D721Med (cell line): Measurements from ENCODE around the gene SMIM31.

Source experiments
- DNase-seq: peaks from one replicate; pipeline ENCODE4 v3.0.0; 2011; ENCODE audit warnings: low spot score; ENCODE audit not compliant: insufficient read length
- FAIRE-seq: peaks from 2 replicates; lab custom pipeline; 2011; peaks lifted over from hg19 to GRCh38; lab: Jason Lieb, UNC
- TF ChIP-seq, protein P1 (sequence below): IDR thresholded peaks from 2 replicates; pipeline ENCODE4 v1.5.1; 2012; ENCODE audit warnings: mild to moderate bottlenecking, control low read depth; ENCODE audit not compliant: insufficient read depth; ENCODE audit errors: missing control alignments

The SMIM31 gene

DNA sequence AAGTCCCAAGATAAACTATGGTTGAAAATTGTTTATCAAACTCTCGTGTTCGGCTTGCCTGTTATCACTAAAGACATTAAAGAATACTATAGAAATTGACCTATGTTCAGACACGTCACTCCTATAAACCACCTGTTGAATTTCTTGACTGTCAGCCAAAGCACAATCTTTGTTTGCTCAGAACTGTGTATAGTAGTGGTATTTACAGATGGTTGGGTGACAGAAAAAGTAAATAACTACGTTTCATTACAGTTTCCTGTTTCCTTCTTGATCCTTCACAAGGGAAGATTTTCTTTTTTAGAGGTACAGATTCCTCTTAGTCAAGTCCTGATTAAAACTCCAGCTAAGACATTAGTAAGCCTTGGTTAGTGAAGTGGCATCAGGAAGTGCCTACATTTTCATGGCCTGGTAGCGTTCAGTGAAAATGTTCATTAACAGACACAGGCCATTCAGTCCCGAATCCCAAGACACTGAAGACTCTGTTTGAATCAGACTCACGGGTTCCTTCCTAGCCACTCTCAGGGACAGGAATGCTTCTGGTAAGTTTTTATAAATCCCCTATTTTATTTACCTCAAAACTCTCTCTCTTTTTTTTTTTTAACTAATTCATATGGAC lies at the start of gene SMIM31:
Gene SMIM31 (plus strand): TSS at position 259 of the 616 bp plus-strand sequence. CDS start 16,313 bp downstream, outside the sequence.
- FAIRE-seq = no peak
- no peak for DNase-seq
- TF ChIP-seq, protein P1, sequence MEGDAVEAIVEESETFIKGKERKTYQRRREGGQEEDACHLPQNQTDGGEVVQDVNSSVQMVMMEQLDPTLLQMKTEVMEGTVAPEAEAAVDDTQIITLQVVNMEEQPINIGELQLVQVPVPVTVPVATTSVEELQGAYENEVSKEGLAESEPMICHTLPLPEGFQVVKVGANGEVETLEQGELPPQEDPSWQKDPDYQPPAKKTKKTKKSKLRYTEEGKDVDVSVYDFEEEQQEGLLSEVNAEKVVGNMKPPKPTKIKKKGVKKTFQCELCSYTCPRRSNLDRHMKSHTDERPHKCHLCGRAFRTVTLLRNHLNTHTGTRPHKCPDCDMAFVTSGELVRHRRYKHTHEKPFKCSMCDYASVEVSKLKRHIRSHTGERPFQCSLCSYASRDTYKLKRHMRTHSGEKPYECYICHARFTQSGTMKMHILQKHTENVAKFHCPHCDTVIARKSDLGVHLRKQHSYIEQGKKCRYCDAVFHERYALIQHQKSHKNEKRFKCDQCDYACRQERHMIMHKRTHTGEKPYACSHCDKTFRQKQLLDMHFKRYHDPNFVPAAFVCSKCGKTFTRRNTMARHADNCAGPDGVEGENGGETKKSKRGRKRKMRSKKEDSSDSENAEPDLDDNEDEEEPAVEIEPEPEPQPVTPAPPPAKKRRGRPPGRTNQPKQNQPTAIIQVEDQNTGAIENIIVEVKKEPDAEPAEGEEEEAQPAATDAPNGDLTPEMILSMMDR = no peak

DNA sequence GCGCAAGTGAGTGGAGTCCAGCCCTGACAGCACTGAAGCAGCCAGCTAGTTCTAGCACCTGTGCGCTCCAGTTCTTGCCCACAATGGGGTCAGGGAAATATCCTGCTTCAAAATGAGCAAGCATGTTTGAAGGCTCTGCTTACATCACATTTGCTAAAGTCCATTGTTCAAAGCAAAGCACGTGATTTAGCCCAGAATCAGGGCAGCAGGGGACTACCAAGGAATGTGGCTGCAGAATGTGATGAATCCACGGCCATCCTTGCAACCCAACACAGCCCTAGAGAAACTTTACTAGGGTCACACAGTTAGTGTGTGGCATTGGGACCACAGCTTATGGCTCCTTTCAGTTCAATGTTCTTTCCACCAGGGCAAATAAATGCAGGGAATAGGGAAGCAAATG lies 47.3 kb upstream of the SMIM31 start:
- FAIRE-seq = no peak
- TF ChIP-seq, protein P1 = no peak
- DNase-seq = no peak

DNA sequence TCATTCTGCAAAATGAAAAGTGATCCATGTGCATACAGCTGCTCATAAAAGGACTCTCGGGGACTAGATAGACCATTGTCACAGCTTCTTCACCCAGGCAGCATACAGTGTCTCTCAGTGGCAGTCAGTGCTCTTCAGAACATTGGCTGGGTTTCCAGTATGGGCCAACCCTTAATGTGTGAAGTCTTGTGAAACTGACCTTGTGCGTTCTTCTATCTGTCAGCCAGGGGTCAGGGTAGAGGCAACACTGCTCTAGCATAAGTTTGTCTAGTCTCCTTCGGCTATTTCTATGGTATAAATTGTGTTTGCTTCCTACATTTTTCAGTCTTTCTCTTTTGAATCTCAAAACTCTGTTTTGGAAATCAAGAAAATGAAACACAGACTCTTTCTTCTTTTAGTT lies 37.0 kb upstream of the SMIM31 start:
- no peak for DNase-seq
- FAIRE-seq = no peak
- TF ChIP-seq, protein P1 = no peak

DNA sequence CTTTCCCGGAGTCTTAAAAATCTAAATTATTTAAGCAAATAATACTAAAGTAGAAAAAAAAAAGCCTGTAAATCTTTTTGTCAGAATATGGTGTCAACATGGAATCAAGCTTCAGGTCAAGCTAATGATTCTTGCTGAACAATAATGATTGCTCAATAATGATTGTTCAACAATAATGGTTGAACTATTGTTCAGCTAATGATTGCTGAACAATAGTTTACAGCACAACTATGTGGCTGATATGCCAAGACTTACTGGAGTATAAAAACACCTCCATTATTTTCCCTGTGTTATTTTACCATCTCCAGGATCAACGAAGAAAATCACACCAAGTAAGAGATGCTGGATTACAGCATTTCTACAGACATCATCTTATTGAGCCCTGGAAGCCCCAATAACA lies 35.1 kb upstream of the SMIM31 start:
- TF ChIP-seq, protein P1 = no peak
- no peak for DNase-seq
- FAIRE-seq = no peak

DNA sequence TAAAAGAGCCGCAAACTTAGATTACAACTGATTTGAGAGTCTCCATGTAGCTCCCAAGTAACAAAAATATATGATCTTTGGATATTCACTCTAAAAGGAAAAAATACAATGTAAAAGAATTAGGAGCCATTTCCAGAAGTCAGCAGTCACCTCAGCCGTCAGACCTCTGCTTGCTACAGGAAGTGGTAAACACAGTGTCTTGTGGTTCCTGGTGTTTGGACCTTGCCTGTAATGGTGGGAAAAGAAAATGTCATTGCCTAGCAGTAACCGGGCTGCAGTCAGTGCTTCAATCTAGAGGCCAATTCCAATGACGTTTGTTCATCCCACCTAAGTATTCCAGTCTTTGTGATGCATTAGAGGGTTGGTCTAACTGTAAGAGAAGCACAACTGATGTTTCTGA lies 28.9 kb upstream of the SMIM31 start:
- DNase-seq (no peak), FAIRE-seq (no peak)
- TF ChIP-seq, protein P1 = no peak

DNA sequence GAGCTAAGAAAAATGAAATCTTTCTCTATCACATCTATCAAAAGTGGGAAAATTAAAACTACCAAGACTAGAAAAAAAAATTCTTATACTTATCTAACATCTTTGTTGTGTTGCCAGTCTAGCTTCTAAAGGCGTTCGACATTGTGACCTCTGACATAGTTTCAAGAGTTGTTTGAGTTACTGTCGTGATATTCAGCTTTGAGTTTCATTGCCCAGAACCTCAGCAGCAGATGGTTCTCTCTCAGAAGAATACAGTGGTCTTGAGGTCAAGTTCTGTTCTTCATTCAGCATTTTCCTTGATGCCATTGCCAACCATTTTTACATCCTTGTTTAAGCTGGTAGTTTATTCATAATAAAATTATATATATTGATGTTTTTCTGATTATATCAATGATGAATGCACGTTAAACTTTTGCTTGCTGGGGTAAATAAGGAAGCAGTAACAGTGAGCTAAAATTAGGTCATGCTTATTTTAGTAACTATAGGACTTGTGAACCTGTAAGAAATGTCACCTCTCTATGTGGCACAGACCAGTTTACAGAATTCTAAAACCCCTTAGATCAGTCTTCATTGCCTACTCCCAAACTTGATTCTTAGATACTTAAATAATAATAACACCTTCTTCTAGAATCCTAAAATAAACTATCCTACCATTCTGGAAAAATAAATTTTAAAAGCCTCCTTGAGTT lies 23.1 kb upstream of the SMIM31 start:
- FAIRE-seq = no peak
- no peak for DNase-seq
- TF ChIP-seq, protein P1 = no peak
